ENCODE data around the gene RCAN2.

The RCAN2 gene

DNA sequence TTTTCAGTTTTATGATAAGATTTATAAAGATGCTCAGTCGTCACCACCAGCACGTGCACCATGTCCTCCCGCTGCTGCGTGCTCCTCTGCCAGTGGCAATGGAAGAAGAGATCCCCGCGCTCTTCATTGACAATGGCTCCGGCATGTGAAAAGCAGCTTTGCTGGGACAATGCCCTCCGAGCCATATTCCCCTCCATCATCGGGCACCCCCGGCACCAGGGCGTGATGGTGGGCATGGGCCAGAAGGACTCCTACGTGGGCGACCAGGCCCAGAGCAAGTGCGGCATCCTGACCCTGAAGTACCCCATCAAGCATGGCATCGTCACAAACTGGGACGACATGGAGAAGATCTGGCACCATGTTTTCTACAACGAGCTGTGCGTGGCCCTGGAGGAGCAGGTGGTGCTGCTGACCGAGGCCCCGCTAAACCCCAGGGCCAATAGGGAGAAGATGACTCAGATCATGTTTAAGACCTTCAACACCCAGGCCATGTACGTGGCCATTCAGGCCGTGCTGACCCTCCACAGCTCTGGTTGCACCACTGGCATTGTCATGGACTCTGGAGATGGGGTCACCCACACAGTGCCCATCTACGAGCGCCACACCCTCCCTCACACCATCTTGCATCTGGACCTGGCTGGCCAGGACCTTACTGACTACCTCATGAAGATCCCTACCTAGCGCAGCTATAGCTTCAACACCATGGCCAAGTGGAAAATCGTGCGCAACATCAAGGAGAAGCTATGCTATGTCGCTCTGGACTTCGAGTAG is 286.2 kb downstream of the RCAN2 start:
- no peak for DNase-seq

DNA sequence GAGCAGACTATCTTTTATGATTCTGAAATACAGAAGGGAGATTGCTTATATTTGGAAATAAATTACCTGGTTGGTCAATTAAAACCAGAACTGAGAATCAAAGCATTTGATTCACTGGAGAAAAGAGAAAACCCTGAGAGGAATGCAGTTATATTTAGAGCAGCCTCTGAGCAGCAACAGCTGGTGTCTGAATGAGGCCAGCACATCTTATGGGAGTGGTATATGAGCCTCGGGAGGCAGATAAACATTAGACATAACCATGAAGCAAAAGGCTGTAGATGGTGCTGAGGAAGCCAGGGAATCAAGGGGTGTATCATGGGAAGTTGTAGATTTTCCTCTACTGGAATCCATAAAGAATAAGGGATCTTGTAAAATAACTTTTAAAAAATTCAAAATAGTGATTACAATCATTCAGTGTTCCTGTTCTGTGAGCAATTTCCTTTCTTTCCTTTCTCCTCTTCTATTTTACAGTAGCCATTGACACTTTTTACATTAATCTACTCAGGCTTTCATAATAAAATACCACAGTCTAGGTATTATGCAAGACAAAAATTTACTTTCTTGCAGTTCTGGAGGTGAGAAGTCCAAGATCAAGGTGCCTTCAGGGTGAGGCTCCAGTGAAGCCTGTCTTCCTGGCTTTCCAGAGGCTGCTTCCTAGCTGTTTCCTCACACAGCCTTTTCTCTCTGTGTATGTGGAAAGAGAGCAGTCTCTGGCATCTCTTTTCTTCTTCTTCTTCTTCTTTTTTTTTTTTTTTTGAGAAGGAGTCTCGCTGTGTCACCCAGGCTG is 287.7 kb downstream of the RCAN2 start:
- DNase-seq = no peak

DNA sequence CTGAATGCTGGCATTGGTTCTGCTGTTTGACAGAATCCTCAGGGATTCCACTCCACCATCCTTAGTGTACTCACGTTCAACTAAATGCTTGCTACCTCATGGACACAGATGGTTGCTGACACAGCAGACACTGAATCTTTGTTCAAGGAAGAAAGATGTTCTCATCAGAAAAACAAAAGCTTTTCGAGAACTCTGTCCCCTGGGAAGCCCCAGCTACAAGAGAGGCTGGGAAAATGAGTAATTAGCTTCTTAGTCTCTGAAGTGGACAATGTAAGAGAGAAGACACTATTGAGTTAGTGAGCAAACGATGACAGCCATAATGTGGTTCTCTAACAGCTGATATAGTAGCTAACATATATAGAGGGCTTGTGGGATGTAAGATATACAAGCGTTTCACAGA is 289.5 kb downstream of the RCAN2 start:
- DNase-seq = no peak

DNA sequence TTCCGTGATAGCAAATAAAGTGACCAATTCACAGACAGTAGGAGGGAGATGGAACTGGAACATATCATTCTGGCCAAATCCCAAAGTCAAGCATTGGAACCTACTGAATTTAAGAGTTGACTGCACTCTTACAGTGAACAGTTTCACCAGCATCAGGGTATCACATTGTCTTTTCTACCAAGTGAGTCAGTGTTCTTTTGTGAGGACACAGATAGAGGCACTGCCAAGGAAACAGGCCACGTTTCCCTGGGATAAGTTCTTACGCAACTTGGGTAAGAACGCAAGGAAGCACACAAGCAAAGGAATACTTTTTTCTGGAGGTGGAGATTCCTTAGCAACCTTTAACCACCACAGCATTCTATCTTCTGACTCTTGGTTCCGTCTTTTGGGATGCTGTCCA is 291.9 kb downstream of the RCAN2 start:
- no peak for DNase-seq

DNA sequence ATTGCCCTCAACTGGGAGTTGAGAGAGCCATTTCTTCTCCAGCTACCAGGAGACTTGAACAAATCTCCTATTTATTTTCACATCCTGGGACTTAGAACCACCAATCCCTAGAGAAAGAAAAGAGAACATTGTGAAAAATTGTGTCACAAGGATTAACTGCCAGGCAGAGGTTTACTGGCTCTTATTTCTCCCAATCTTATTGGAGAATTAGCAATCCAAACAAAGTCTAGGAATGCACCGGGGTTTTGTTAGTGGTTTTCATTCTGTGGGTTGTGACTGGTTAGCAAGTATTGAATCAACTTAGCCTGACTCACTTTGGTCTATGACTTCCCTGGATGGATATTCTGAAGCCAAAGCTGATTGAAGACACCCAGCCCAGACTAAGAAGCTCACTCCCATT is 299.3 kb downstream of the RCAN2 start:
- no peak for DNase-seq

DNA sequence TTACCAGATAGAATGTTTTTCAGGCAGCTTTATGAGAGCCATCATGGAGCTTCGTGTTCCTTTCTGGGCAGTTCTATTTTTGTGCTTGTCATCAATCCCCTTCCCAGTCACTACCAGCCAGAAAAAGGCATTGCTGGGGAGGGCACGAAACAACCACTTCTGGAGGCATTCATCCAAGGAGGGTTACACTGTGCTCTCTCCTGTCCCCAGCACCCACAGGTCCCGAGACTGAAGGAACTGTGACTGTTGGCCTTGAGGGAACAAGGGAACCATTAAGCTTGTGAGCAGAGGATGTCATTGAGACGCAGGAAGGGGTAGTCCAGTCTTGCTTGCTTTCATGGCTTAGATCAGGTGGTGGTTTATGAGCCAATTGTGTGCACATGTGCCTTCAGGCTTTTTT is 300.4 kb downstream of the RCAN2 start:
- DNase-seq = no peak

DNA sequence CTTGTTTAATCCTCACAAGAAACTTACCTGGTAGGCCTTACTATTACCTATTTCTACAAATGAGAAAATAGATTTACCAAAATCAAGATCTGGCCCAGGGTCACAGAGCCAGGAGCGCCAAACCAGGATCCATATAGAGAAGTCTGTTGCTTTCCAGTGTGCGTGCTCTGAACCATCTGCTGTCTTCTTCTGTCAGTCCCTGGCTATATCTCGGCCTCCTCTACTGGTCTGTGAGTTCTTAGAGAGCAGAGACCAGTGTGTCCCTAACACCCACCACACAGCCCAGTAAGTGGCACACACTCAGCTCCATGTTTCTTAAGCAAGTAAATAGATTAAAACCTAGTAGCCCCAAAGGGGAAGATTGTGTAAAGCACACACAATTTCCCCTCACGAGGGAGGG is 301.5 kb downstream of the RCAN2 start:
- DNase-seq = no peak

DNA sequence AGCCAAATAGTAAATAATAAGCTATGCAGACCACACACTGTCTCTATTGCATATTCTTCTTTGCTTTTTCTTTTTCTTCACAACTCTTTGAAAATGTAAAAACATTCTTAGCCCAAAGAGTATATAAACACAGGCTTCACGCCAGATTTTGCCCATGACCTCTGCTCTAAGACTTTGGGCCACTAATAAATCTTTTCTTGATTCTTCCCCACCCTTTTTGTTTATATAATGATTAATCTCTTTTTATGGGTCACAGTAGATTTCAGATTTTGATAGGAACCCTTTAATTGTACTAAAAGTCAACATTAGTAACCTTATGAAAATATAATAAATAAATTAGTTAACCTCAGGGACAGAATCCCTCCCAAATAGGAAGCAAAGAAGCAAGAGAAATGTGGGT is 304.7 kb downstream of the RCAN2 start:
- no peak for DNase-seq

DNA sequence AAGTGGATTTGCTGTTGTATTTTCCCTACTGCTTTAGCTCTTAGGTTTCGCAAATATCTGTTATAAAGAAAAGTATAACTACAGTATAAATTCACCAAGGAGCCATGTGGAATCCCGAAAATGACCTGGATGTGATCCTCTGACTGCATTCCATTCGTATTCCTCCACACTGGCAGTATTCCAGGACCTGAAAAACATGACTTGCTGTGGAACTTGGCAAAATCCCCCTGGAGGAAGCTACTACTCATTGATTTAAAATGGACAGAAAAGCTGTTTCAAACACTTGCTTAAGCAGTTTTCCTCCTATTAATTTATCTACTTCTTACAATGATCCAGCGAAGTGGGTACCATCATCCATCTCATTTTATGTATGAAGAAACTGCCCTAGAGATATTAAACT is 307.1 kb downstream of the RCAN2 start:
- DNase-seq = no peak

DNA sequence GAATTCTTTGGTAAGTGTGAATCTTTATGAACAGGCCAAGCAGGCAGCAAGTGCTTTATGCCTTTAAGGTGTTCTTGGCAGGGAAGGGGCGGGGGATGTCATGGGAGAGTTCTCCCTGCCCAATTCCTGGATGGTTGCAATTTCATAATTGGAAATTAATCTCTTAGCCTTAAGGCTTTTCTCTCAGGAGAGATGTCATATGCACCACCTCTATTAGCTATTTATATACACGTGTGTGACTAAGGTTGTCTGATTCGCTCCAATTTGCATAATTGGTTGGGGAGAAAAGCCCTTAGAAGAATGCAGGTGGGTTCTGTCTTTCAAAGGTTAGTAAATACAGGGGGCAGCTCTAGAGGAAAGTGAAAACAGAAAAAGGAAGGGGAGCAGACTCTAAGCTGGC is 315.3 kb downstream of the RCAN2 start:
- DNase-seq = no peak

DNA sequence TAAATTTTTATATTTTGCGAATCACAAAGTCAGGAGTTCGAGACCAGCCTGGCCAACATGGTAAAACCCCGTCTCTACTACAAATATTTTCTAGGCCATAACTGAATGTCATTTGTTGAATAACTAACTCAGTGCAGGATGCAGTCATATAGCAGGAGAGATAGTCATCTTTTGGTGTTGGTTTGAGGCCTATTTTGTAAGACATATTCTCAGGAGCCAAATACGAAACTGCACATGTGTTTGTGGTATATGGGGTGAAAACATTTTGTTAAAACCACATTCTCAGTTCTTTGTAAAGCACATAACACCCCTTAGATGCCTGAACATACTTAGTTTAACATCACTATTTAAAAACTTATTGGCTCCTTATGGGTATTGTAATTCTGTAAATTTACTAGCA is 315.8 kb downstream of the RCAN2 start:
- no peak for DNase-seq

DNA sequence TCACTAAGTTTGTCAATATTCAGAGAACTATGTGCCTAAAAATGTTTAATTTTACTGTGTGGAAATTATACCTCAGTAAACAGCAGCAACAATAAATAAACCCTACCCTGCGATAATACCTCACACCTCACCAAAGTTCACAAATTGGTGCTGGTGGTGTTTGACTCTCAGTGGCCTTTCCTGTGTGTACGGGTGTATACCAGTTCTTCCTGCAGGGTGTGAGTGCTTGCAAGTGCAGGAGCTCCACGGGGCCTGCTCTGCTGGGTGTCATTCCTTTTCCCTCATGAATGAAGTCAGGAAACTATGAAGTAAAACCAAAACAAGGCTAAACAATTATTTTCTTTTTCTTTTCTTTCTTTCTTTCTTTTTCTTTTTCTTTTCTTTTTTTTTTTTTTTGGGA is 316.3 kb downstream of the RCAN2 start:
- DNase-seq = no peak

DNA sequence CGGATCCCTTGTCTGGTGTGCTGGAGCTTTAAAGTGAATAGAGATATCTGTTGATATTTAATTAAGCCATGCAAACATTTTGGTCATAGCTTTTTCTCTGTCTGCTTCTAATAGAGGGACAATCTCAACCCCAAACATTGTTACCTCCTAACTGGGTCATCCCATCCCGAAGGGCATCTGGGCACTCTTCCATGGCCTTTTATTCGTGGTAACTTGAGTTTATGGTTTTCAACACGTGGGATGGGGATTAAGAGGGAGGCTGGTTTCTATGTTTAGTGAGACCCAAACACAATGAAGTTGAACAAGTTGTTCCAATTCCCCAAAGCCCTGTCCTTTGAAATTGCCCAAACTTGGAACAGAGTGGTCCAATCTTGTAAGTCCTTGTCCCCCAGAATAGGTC is 319.1 kb downstream of the RCAN2 start:
- DNase-seq = no peak

All from activated gamma-delta T cell (primary cell).